Glomerular endothelial cell (primary cell): Measurements from ENCODE around the gene TXLNG. TPM values are rescaled to one million over a fixed set of nuclear protein-coding genes. Genes with fewer than 3 reads are reported as not detected.
"Not testable (repeated sequence)": the region's sequence is repeated elsewhere in the genome, so short reads cannot be mapped to it uniquely, and the experiment has no call there.

Source experiments
- DNase-seq: peaks from one replicate; pipeline ENCODE4 v3.0.0-alpha.2; 2011; ENCODE audit warnings: low read depth, low spot score; ENCODE audit errors: extremely low read depth
- total RNA-seq: library from RNA; depleted of rRNA; stranded (reverse); fragments of >200 nt; gene quantifications from 2 replicates; pipeline ENCODE4 v1.2.3, GENCODE V29; 2015

Gene TXLNG
- total RNA-seq, 1 donor from 2014 or later = 8.3 TPM

DNA sequence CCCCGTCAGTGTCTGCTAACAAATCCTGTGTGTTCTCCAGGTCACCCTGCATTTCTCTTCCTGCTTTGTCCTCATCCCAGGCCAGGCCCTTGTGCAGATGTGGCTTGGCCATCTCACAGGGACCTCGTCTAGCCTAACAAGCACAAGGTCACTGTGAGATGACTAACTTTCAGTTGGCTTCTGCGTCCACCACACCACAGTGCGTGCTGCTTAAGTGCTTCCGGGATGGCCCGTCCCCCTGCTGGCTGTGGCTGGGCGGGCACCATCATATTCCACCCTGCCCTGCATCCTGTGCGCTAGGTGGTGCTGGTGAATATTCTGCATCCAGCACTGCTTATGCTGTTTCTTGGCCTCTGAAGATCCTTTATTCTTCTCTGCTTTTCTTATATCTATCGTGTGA, 50.1 kb downstream of the TXLNG start:
- no peak for DNase-seq

DNA sequence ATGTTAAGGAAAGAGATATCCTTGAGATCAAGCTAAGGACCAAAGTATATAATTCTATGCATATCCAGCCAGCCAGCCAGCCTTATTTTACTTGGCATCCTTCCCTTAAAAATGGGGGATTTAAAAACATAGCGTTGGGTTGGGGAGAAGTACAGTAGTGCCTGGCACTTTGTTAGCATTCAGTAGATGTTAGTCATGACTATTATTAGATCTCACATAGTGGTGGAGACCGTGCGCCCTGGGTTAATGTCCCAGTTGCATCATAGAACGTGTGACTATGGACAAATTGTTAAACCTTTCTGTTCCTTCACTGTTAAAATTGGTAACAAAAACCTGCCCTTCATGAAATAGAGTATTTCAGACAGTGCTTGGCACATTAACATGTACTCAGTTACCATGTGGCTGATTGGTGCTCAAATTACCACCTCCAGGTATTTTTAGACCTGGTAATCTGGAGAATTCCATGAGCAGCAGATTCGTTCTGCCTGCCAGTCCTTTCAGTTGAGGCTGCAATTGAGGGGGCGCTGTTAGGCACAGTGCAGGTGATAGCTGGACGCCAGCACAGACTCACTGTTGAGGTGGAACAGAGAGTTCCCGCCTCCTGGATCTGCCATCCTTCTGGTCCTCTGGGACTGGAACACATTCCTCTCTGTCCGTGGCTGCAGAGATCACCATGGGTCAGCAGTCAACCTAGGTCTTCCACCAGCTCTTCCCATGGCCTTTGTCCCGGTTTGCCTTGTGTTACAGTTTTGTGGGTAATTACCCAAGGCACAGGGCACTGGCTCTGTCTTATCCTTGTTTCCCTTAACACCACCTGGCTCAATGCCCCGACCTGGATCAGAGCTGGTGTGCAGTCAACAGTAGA, 52.2 kb downstream of the TXLNG start:
- no peak for DNase-seq

DNA sequence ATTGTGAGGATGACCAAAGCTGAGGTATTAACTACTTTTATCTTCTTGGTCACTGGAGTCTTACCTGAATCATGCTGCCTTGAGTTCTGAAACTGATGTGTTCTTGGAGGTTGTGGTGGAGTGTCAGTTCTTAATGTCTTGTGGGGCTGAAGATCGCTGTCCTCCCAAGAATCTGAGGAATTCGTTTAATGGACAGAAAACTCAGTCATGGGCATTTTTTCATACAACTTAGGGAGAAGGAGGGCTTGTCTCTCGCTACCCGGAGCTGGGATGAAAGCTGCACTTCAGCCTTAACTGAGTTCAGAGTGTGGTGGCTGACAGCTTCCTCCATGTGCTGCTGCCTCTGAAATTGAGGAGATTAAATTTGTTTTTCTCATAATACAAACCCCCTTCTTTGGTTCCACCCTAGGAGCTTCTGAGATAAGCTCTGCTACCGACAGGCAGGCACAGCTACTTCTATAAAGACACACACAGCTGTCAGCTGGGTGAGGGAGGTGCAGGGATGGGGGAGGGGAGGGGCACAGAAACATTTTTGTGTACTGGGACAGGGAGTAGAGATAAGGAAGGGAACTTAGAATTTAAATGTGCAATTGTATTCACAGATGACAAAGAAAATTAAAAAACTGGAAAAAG, 53.1 kb downstream of the TXLNG start:
- no peak for DNase-seq

DNA sequence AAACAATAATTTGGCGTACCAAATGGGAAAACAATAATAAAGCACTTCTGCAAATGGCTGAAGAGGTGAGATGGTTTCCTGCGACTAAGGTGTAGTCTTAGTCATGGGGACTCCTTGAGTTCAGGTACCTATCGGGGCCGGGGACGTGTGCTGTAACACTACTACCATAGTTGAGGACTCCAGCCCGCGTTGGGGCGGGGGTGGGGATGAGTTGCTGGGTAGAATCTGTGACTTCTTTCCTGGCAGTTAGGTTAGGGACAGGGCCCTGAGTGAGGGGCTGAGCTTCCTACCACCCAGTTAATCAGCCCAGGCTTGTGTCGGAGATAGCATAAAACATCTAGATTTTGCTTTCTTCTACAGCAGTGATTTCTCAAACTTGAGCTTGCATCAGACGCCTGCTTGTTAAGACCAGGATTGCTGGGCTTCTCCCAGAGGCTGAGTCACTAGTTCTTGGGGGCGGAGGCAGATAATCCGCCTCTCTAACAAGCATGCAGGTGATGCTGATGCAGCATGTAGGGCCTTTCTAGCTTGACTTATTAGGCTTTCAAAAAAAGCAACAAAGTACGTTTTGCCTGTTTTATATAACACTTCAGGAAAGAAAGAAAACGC, 53.7 kb downstream of the TXLNG start:
- no peak for DNase-seq

- no peak for DNase-seq
Observed at GRCh38 chrX:16842684-16843083, 56.4 kb downstream of the TXLNG start.

GRCh38 chrX:16843208-16843909, 57.1 kb downstream of the TXLNG start:
- DNase-seq = no peak

GRCh38 chrX:16845686-16846085, 59.4 kb downstream of the TXLNG start:
- no peak for DNase-seq

GRCh38 chrX:16848541-16848940, 62.3 kb downstream of the TXLNG start:
- no peak for DNase-seq

DNA sequence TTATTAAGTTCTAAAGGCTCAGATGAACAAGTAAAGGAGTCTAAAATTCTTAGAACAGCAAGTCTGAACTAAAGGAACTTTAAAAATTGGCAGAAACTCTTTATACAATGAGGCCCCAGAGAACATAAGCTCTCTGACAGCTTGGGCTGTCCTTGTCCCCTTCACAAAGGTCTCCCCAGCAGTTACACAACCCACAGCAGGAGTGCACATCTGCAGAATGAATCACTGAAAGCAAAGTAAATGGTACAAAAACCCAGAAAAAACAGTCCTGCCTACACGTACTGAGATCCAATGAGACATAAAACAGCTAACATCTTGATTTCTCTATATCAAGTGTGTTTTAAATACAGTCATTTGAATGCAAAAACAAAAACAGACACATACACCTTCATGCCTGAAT, 65.2 kb downstream of the TXLNG start:
- DNase-seq = no peak

- no peak for DNase-seq
Observed at GRCh38 chrX:16851827-16852226, 65.6 kb downstream of the TXLNG start.

- DNase-seq = no peak
Observed at GRCh38 chrX:16852617-16853179, 66.4 kb downstream of the TXLNG start.

- no peak for DNase-seq
Observed at GRCh38 chrX:16853537-16853936, 67.3 kb downstream of the TXLNG start.

DNA sequence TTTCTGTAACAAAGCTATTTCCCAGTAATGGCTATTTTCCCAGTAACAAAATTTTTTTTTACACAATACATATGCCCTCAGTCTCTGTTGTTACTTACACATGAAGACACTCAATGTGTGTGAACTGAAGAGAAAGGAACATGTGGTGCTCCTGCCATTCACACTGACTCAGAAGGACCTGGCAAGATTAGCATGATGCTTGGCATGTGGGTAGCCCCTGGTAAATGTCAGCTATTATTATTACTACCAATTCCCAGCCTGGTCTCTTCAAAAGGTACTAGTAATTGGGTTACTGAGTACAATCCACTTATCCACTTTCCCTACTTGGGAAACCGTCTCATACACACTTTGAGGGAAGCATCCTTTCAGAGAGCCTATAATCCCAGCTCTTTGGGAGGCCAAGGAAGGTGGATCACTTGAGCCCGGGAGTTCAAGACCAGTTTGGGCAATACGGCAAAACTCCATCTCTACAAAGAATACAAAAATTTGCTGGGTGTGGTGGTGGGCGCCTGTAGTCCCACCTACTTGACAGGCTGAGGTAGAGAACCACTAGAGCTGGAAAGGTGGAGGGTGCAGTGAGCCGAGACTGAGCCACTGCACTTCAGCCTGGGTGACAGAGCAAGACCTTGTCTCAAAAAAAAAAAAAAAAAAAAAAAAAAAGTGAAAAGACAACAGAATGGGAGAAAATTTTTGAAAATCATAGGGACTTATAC, 69.3 kb downstream of the TXLNG start:
- no peak for DNase-seq

DNA sequence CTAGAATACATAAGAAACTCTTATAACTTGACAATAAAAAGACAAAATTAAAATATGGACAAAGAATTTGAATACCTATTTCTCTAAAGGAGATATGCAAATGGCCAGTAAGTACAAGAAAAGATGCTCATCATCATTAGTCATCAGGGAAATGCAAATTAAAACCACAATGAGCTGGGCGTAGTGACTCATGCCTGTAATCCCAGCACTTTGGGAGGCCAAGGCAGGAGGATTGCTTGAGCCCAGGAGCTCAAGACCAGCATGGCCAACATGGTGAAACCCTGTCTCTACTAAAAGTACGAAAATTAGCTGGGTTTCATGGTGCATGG, 69.8 kb downstream of the TXLNG start:
- DNase-seq = not testable (repeated sequence)

- DNase-seq = no peak
Observed at GRCh38 chrX:16856744-16857143, 70.5 kb downstream of the TXLNG start.

- DNase-seq = no peak
Observed at GRCh38 chrX:16862829-16863228, 76.6 kb downstream of the TXLNG start.

DNA sequence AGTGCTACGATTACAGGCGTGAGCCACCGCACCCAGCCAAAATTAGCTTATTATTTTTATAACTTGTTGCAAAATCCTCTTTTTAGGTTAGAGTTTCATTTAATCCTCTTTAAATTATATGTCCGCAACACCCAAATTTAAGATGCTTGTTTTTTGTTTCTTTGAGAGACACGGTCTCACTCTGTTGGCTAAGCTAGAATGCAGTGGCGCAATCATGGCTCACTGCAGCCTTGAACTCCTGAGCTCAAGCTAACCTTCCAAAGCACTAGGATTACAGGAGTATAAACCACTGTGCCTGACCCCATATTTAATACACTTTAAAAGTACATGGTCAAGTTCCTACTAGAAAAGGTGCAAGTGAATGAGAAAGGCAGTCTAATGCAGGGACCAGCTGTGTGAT, 81.7 kb downstream of the TXLNG start:
- DNase-seq = no peak

DNA sequence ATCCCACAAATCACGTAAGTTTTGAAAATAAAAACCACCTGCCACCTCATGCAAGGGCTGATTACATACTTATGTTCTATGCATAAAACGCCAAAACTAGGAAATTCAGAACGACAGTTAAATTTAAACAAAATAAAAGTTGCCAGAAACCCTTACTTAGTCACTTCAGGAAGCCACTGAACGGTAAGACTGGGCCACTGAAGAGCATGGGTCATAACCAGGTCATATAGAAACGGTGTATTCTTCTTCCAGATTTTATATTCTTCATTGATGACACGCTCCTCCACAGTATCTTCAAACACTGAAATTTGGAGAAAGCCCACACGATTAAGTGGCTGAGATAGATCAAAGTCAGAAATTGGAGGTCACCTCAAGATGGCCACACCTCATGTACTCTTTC, 82.7 kb downstream of the TXLNG start:
- DNase-seq = no peak

DNA sequence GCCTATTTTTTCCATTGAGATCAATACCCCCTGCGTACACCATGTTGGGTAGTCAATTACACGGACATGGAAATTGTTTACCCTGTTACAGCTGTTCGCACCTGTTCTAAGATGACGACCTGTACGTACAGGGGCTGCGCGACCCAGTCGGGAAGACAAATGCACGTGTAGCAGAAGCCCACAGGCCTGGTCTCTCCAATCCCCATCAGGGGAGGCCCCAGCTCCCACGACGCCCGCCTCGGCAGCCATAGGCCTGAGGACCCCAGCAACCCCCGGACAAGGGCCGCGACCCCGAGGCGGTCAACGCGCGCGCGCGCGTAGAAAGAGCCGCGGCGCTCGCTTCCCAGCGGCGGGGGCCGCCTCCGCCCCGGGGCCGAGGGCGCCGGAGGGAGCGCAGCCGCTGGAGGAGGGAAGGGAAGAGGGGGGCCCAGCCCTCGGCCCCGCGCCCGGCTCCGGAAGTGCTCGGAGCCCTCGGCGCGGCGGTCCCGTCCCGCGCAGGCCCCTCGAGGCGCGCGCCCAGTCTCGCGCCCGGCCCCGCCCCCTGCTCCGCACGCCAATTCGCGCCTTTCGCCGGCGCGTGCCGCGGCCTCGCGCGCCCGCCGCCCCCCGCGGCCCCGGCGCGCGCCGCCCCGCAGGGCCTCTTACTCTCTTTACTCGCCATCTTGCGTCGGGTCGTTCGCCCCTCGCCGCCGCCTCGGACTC, 83.3 kb downstream of the TXLNG start:
- no peak for DNase-seq
